A549 (cell line): Measurements from ENCODE around the gene GRID1. TPM values are rescaled to one million over a fixed set of nuclear protein-coding genes. Genes with fewer than 3 reads are reported as not detected.

Experiments used
- ATAC-seq, 2 experiments: fragments of 200-7000 bp in 1 of 2; fragments of >200 bp in 1 of 2; cut with Nextera tagmentation in 1 of 2; cut with Tn5 transposase in 1 of 2; 3 replicates each; pipeline versions ENCODE4 v1.8.0 to v1.9.1; 2018 to 2020; ENCODE audit warnings: mild to moderate bottlenecking in 1 of 2, moderate library complexity in 1 of 2
- CTCF ChIA-PET: fragments of 300-600 bp; sonication (Branson Sonifier 250); formaldehyde crosslinking; extraction: SDS; loops from one replicate; lab custom pipeline; 2021; ENCODE audit warnings: antibody characterized with exemption, inconsistent platforms; lab: Yijun Ruan, JAX
- POLR2A ChIA-PET: fragments of 350-600 bp; formaldehyde crosslinking; extraction: SDS; loops from one replicate; lab custom pipeline; 2021; ENCODE audit warnings: antibody characterized with exemption, inconsistent platforms; lab: Yijun Ruan, JAX
- DNase-seq, 2 experiments: peaks; one replicate each; pipeline versions ENCODE4 v3.0.0 to v3.0.0-alpha.2; 2011 to 2016; ENCODE audit warnings: low read depth in 1 of 2, low spot score in 1 of 2
- FAIRE-seq: peaks from 2 replicates; lab custom pipeline; 2011; peaks lifted over from hg19 to GRCh38; lab: Jason Lieb, UNC
- H3K27ac ChIP-seq, 2 experiments: fragments of >200 bp; sonication (Bioruptor Twin); formaldehyde crosslinking; 3 replicates each; pipeline ENCODE4 v1.5.1; 2016 to 2017
- H3K4me1 ChIP-seq: fragments of >200 bp; sonication (Bioruptor Twin); formaldehyde crosslinking; 3 replicates; pipeline ENCODE4 v1.6.1; 2016
- H3K4me2 ChIP-seq: fragments of >200 bp; sonication (Bioruptor Twin); formaldehyde crosslinking; 3 replicates; pipeline ENCODE4 v1.6.1; 2016
- H3K4me3 ChIP-seq: fragments of >200 bp; sonication (Bioruptor Twin); formaldehyde crosslinking; 3 replicates; pipeline ENCODE4 v1.5.1; 2016
- H3K9me3 ChIP-seq: fragments of >200 bp; sonication (Bioruptor Twin); formaldehyde crosslinking; 3 replicates; pipeline ENCODE4 v1.6.1; 2016
- CEBPB ChIP-seq, 2 experiments: fragments of >200 bp in 1 of 2; sonication (Bioruptor Twin) in 1 of 2; formaldehyde crosslinking in 1 of 2; IDR thresholded peaks; 2 replicates each; pipeline ENCODE4 v1.6.1; 2012 to 2016
- EHF ChIP-seq: fragments of 250-450 bp; sonication (Bioruptor Pico); IDR thresholded peaks from 2 replicates; pipeline ENCODE4 v1.5.0; 2020; ENCODE audit warnings: mild to moderate bottlenecking
- GATA3 ChIP-seq: IDR thresholded peaks from 2 replicates; pipeline ENCODE4 v1.6.1; 2012; ENCODE audit warnings: borderline replicate concordance
- HEYL ChIP-seq: fragments of 250-450 bp; sonication (Bioruptor Pico); IDR thresholded peaks from 2 replicates; pipeline ENCODE4 v1.8.0; 2021; ENCODE audit warnings: mild to moderate bottlenecking, moderate library complexity
- HOXA7 ChIP-seq: fragments of 250-450 bp; sonication (Bioruptor Pico); IDR thresholded peaks from 2 replicates; pipeline ENCODE4 v1.5.0; 2020; ENCODE audit warnings: mild to moderate bottlenecking, moderate library complexity
- KDM5A ChIP-seq: fragments of 200-600 bp; sonication (generic); IDR thresholded peaks from 2 replicates; pipeline ENCODE4 v1.6.1; 2016; ENCODE audit warnings: antibody characterized with exemption, mild to moderate bottlenecking
- MAZ ChIP-seq: fragments of 150-350 bp; IDR thresholded peaks from 2 replicates; pipeline ENCODE4 v1.6.1; 2014; ENCODE audit warnings: antibody characterized with exemption, low read depth, low read length, borderline replicate concordance
- NPAS2 ChIP-seq: fragments of 250-450 bp; sonication (Bioruptor Pico); IDR thresholded peaks from 2 replicates; pipeline ENCODE4 v1.8.0; 2022; ENCODE audit warnings: mild to moderate bottlenecking, moderate library complexity, borderline replicate concordance
- POLR2AphosphoS2 ChIP-seq: conservative IDR thresholded peaks from 2 replicates; pipeline ENCODE4 v1.6.1; 2012; ENCODE audit warnings: low read length, improper control_type of control experiment, inconsistent platforms
- RAD21 ChIP-seq, 2 experiments: fragments of >200 bp in 1 of 2; sonication (Bioruptor Twin) in 1 of 2; formaldehyde crosslinking in 1 of 2; IDR thresholded peaks in 1 of 2; conservative IDR thresholded peaks in 1 of 2; 2 replicates in 1 of 2; 3 replicates in 1 of 2; pipeline ENCODE4 v1.6.1; 2012 to 2018; ENCODE audit warnings: inconsistent platforms in 1 of 2
- SMC3 ChIP-seq: fragments of >200 bp; sonication (Bioruptor Twin); formaldehyde crosslinking; IDR thresholded peaks from 3 replicates; pipeline ENCODE4 v1.6.1; 2018; ENCODE audit warnings: inconsistent platforms
- SREBF2 ChIP-seq: fragments of 450-650 bp; IDR thresholded peaks from 2 replicates; pipeline ENCODE4 v1.6.1; 2014; ENCODE audit warnings: mild to moderate bottlenecking, moderate library complexity
- ZC3H11A ChIP-seq: fragments of 450-650 bp; IDR thresholded peaks from 2 replicates; pipeline ENCODE4 v1.6.1; 2014; ENCODE audit warnings: antibody characterized with exemption, mild to moderate bottlenecking
- ZFP36 ChIP-seq: fragments of 450-650 bp; IDR thresholded peaks from 2 replicates; pipeline ENCODE4 v1.6.1; 2014; ENCODE audit warnings: borderline replicate concordance; ENCODE audit not compliant: partially characterized antibody
- ZSCAN20 ChIP-seq: fragments of 250-450 bp; sonication (Bioruptor Pico); IDR thresholded peaks from 2 replicates; pipeline ENCODE4 v1.8.0; 2022; ENCODE audit warnings: mild to moderate bottlenecking, moderate library complexity
- WGBS: methylation state at CpG from one replicate; pipeline ENCODE4 v1.1.6; 2017; ENCODE audit errors: missing lambda C conversion rate; 5-methylcytosine and 5-hydroxymethylcytosine counted together
- polyA plus RNA-seq, 4 experiments: library from polyadenylated mRNA; depleted of rRNA in 3 of 4; stranded (reverse); fragments of >200 nt; fragmentation: RNase III in 1 of 4; extraction: RNeasy Plus Mini Kit Qiagen cat#74134 plus additional on column Dnase treatment in 1 of 4; gene quantifications; 2 replicates in 3 of 4; 3 replicates in 1 of 4; pipeline ENCODE4 v1.2.3, GENCODE V29; 2011 to 2017
- TF ChIP-seq, protein P1 (sequence below): fragments of >200 bp; sonication (Bioruptor Twin); formaldehyde crosslinking; IDR thresholded peaks from 3 replicates; pipeline ENCODE4 v1.6.1; 2016
- TF ChIP-seq, protein P2 (sequence below): IDR thresholded peaks from 2 replicates; pipeline ENCODE4 v1.6.1; 2012
- TF ChIP-seq, protein P3 (sequence below): fragments of >200 bp; sonication (Bioruptor Twin); formaldehyde crosslinking; IDR thresholded peaks from 2 replicates; pipeline ENCODE4 v1.6.1; 2016
- TF ChIP-seq, protein P4 (sequence below): fragments of 200-600 bp; sonication (generic); IDR thresholded peaks from 2 replicates; pipeline ENCODE4 v1.6.1; 2016; ENCODE audit warnings: antibody characterized with exemption, mild to moderate bottlenecking, moderate library complexity
- TF ChIP-seq, protein P5 (sequence below): fragments of 250-450 bp; sonication (Bioruptor Pico); IDR thresholded peaks from 2 replicates; pipeline ENCODE4 v1.5.0; 2020; ENCODE audit warnings: low read depth, mild to moderate bottlenecking, moderate library complexity
- TF ChIP-seq, protein P6 (sequence below): fragments of 150-350 bp; IDR thresholded peaks from 2 replicates; pipeline ENCODE4 v1.6.1; 2014; ENCODE audit warnings: low read depth, mild to moderate bottlenecking, low read length
- TF ChIP-seq, protein P7 (sequence below): fragments of 250-450 bp; sonication (Bioruptor Pico); IDR thresholded peaks from 2 replicates; pipeline ENCODE4 v1.5.0; 2021; ENCODE audit warnings: mild to moderate bottlenecking, moderate library complexity, borderline replicate concordance

Gene GRID1
- polyA plus RNA-seq, 2 of the 4 experiments (the other 2 are of a cell fraction): 0.14 to 0.30 TPM

DNA sequence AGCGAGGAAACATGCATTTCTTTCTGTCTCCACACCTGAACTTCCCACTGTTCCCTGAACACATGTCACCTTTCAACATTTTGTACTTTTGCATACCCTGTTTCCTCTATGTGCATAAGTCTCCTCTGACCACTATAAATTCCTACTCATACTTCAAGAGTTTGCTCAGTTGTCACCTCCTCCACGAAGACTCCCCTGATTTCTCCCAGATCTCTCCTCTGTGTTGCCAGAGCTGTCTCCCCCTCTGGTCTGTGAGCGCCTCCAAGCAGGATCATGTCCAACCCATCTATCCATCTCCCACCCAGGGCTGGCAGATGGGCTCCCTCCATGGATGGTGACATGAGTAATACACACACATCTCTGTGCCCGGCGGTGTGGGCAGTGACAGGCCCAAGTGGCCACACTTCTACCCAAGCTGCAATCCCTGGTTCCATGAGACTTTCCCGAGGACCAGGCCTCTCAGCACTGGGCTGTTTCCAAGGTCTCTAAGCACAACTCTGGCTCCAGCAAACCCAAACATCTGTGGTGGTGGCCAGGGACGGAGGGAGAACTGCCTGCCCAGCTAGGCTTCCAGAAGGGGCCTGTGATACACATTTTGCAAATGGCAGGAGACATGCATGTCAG, 135.9 kb downstream of the GRID1 start:
- 54% methylated on average over 5 of the region's 7 CpGs for WGBS
- no peak for DNase-seq
- Histone ChIP-seq H3K4me1 (no peaks in the 10 kb centered on the region), H3K4me2 (no peak overlapping the region), H3K9me3 (no peaks in the 10 kb centered on the region), H3K4me3 (no peak overlapping the region), H3K27ac (no peak overlapping the region)
- ChIA-PET POLR2A (no interaction called here), CTCF (no interaction called here)
- ATAC-seq: no peak
- no peak for TF ChIP-seq HEYL (CRISPR knock-in tag)
- TF ChIP-seq POLR2AphosphoS2: no peak
- TF ChIP-seq, protein P1, sequence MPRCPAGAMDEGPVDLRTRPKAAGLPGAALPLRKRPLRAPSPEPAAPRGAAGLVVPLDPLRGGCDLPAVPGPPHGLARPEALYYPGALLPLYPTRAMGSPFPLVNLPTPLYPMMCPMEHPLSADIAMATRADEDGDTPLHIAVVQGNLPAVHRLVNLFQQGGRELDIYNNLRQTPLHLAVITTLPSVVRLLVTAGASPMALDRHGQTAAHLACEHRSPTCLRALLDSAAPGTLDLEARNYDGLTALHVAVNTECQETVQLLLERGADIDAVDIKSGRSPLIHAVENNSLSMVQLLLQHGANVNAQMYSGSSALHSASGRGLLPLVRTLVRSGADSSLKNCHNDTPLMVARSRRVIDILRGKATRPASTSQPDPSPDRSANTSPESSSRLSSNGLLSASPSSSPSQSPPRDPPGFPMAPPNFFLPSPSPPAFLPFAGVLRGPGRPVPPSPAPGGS: no peak
- no peak for TF ChIP-seq CEBPB (IDR thresholded peaks at IDR 0.05)
- TF ChIP-seq, protein P2, sequence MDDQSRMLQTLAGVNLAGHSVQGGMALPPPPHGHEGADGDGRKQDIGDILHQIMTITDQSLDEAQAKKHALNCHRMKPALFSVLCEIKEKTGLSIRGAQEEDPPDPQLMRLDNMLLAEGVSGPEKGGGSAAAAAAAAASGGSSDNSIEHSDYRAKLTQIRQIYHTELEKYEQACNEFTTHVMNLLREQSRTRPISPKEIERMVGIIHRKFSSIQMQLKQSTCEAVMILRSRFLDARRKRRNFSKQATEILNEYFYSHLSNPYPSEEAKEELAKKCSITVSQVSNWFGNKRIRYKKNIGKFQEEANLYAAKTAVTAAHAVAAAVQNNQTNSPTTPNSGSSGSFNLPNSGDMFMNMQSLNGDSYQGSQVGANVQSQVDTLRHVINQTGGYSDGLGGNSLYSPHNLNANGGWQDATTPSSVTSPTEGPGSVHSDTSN: no peak
- peak; percentile 75 for TF ChIP-seq ZFP36
- no peak for TF ChIP-seq HOXA7 (CRISPR knock-in tag)
- no peak for TF ChIP-seq SREBF2
- no peak for TF ChIP-seq RAD21 (conservative IDR thresholded peaks at IDR 0.05 in 1 of 2, IDR thresholded peaks at IDR 0.05 in 1 of 2)
- no peak for FAIRE-seq

DNA sequence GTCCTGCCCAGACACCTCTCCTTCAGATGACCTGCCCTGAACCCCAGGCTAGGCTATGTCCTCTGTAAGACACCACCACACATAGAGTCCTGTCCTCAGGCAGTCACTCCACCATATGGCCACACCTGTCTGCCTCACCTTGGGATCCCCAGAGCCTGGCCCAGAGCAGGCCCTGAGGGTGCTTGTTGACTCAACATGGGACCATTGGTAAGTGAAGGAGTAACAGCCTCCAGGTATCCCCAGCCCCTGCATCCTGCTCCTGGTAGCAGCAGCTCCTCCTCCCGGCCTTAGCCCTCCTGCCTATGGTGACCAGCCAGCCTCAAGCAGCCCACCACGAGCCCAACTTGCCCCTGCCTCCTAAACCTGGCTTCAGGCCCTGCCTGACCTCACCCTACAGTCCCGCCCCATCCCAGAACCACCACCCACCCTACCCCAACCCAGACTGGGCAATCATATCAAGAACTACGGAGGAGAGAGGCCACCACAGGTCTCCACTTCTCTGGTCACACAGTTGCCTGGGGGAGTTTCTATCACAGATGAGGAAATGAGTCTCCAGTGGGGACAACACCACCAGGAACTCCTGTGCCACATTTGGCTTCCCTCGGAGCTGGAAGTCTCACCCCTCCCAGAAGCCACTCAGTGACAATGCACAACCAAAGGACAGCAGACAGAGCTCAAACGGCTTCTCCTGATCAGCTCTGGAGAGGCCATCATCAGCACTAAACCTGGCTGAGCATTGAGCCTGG, 136.6 kb downstream of the GRID1 start:
- CTCF ChIA-PET: no interaction called here
- Histone ChIP-seq H3K4me3 (no peak overlapping the region), H3K9me3 (no peaks in the 10 kb centered on the region), H3K4me2 (no peak overlapping the region), H3K27ac (no peak overlapping the region), H3K4me1 (peaks cover 5% of the 10 kb centered on the region; the same call in 1 of the 3 replicates)
- ATAC-seq (no peak), FAIRE-seq (no peak), DNase-seq (no peak)
- TF ChIP-seq, protein P3, sequence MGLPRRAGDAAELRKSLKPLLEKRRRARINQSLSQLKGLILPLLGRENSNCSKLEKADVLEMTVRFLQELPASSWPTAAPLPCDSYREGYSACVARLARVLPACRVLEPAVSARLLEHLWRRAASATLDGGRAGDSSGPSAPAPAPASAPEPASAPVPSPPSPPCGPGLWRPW: no peak
- no peak for TF ChIP-seq ZC3H11A
- no peak for TF ChIP-seq KDM5A
- TF ChIP-seq, protein P4, sequence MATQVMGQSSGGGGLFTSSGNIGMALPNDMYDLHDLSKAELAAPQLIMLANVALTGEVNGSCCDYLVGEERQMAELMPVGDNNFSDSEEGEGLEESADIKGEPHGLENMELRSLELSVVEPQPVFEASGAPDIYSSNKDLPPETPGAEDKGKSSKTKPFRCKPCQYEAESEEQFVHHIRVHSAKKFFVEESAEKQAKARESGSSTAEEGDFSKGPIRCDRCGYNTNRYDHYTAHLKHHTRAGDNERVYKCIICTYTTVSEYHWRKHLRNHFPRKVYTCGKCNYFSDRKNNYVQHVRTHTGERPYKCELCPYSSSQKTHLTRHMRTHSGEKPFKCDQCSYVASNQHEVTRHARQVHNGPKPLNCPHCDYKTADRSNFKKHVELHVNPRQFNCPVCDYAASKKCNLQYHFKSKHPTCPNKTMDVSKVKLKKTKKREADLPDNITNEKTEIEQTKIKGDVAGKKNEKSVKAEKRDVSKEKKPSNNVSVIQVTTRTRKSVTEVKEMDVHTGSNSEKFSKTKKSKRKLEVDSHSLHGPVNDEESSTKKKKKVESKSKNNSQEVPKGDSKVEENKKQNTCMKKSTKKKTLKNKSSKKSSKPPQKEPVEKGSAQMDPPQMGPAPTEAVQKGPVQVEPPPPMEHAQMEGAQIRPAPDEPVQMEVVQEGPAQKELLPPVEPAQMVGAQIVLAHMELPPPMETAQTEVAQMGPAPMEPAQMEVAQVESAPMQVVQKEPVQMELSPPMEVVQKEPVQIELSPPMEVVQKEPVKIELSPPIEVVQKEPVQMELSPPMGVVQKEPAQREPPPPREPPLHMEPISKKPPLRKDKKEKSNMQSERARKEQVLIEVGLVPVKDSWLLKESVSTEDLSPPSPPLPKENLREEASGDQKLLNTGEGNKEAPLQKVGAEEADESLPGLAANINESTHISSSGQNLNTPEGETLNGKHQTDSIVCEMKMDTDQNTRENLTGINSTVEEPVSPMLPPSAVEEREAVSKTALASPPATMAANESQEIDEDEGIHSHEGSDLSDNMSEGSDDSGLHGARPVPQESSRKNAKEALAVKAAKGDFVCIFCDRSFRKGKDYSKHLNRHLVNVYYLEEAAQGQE: no peak
- no peak for TF ChIP-seq MAZ
- no peak for TF ChIP-seq ZFP36
- TF ChIP-seq SMC3: no peak
- TF ChIP-seq EHF (CRISPR knock-in tag): no peak
- TF ChIP-seq, protein P5, sequence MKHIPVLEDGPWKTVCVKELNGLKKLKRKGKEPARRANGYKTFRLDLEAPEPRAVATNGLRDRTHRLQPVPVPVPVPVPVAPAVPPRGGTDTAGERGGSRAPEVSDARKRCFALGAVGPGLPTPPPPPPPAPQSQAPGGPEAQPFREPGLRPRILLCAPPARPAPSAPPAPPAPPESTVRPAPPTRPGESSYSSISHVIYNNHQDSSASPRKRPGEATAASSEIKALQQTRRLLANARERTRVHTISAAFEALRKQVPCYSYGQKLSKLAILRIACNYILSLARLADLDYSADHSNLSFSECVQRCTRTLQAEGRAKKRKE: no peak
- TF ChIP-seq, protein P6, sequence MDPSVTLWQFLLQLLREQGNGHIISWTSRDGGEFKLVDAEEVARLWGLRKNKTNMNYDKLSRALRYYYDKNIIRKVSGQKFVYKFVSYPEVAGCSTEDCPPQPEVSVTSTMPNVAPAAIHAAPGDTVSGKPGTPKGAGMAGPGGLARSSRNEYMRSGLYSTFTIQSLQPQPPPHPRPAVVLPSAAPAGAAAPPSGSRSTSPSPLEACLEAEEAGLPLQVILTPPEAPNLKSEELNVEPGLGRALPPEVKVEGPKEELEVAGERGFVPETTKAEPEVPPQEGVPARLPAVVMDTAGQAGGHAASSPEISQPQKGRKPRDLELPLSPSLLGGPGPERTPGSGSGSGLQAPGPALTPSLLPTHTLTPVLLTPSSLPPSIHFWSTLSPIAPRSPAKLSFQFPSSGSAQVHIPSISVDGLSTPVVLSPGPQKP: no peak
- TF ChIP-seq ZSCAN20 (CRISPR knock-in tag): no peak
- TF ChIP-seq GATA3: no peak
- no peak for TF ChIP-seq RAD21 (conservative IDR thresholded peaks at IDR 0.05 in 1 of 2, IDR thresholded peaks at IDR 0.05 in 1 of 2)
- TF ChIP-seq, protein P1: no peak
- TF ChIP-seq HEYL (CRISPR knock-in tag): no peak
- TF ChIP-seq, protein P7, sequence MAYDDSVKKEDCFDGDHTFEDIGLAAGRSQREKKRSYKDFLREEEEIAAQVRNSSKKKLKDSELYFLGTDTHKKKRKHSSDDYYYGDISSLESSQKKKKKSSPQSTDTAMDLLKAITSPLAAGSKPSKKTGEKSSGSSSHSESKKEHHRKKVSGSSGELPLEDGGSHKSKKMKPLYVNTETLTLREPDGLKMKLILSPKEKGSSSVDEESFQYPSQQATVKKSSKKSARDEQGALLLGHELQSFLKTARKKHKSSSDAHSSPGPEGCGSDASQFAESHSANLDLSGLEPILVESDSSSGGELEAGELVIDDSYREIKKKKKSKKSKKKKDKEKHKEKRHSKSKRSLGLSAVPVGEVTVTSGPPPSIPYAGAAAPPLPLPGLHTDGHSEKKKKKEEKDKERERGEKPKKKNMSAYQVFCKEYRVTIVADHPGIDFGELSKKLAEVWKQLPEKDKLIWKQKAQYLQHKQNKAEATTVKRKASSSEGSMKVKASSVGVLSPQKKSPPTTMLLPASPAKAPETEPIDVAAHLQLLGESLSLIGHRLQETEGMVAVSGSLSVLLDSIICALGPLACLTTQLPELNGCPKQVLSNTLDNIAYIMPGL (CRISPR knock-in tag): no peak
- TF ChIP-seq NPAS2 (CRISPR knock-in tag): no peak
- no peak for TF ChIP-seq CEBPB (IDR thresholded peaks at IDR 0.05)
- 31% methylated on average over 5 of the region's 6 CpGs for WGBS
- POLR2A ChIA-PET: no interaction called here
